ENCODE data around the gene C1orf167. TPM values are rescaled to one million over a fixed set of nuclear protein-coding genes. Genes with fewer than 3 reads are reported as not detected.

The C1orf167 gene
- total RNA-seq, 1 donor from 2014 or later, result not detected

DNA sequence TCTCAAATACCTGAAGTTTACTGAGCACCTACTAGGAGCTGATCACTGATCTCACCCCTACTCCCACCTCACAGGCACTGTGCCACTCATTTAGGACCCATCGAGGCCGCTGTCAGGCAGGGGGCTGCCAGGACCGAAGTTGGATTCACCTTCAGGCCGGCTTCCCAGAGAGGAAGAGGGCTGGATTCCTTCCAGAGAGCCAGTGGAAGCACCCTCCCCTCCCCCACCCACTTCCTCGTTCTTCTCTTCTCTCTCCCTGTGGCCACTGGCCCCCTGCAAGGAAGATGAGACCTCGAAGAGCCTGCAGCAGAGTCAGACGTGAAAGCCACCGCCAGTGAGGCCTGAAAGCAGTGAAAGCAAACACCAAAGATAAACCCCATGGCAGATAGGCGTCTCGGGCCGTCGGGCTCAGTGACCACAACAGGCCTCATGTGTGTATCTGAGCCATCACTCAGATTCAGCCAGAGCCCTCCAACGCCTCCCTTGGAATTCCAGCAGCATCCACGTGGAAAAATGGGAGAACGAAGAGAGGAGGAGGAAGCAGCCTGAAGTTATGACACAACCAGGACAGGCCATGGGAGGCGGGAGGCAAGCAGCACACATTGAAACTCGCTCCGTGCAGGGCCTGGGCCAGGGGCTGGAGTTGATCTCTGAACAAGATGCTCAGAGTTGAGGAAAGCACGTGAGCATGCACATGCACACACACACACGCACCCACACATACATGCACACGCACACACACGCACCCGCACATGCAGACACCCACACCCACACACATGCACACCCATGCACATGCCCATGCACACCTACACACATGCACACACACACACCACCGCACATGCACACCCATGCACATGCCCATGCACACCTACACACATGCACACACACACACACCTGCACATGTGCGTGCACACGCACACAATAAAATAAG lies 32.2 kb upstream of the C1orf167 start:
- no peak overlapping the region for H3K9ac ChIP-seq

DNA sequence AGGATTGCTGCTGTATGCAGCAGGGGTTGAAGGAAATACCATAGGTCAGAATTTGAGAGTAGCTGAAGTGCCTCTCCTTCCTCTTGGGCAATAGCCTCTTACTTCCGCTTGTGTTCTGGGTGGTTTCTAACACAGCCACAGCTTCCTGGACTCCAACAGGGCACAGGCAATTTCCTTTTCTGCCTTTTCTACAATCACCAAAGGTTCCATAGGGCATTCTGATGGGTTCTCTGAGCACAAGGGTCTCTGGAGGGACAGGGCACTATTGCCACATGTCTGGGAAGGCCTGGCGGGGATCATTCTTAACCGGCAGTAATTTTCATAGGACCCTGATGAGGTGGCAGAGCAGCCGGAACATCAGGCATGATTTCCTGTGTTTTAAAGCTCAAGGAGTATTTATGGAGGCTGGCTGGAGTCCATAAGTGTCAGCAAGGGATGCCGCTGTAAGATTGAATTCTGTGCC lies 31.5 kb upstream of the C1orf167 start:
- DNase-seq (ENCODE audit: low spot score), result no peak
- no peak overlapping the region for H3K4me3 ChIP-seq
- H3K4me2 ChIP-seq, result no peak overlapping the region
- Mint-ChIP-seq H3K27ac (peak overlapping the region; percentile 85), H3K36me3 (no peaks in the 10 kb centered on the region), H3K9me3 (no peaks in the 10 kb centered on the region), H3K4me1 (peaks cover 48% of the 10 kb centered on the region), H3K27me3 (ENCODE audit: insufficient read depth, low read depth) (peaks cover 13% of the 10 kb centered on the region), H3K4me3 (peak overlapping the region; percentile 60)
- no peak overlapping the region for H3K9ac ChIP-seq
- no peak overlapping the region for H2AFZ ChIP-seq (replicated peaks)
- H3K9me3 ChIP-seq (ENCODE audit: low read depth), result no peaks in the 10 kb centered on the region
- TF ChIP-seq EZH2 (IDR thresholded peaks at IDR 0.05), result no peak
- TF ChIP-seq EZH2phosphoT487 (IDR thresholded peaks at IDR 0.05), result no peak
- no peak for TF ChIP-seq CTCF (IDR thresholded peaks at IDR 0.05)
- H3K27ac ChIP-seq, result no peak overlapping the region
- H3F3A ChIP-seq (ENCODE audit: low read depth), result peaks cover 20% of the 10 kb centered on the region
- H3K79me2 ChIP-seq (ENCODE audit: low read depth), result no peaks in the 10 kb centered on the region
- H3K27me3 ChIP-seq, result no peaks in the 10 kb centered on the region
- no peaks in the 10 kb centered on the region for H3K36me3 ChIP-seq
- H4K20me1 ChIP-seq (ENCODE audit: low read depth), result no peaks in the 10 kb centered on the region
- peaks cover 17% of the 10 kb centered on the region for H3K4me1 ChIP-seq

More for the DNA sequence above, 32.2 kb upstream of the C1orf167 start:
- peaks cover 21% of the 10 kb centered on the region for H3K4me1 ChIP-seq
- Mint-ChIP-seq H3K27ac (peak overlapping the region; percentile 85), H3K27me3 (ENCODE audit: insufficient read depth, low read depth) (peaks cover 15% of the 10 kb centered on the region), H3K4me3 (peak overlapping the region; percentile 60), H3K36me3 (no peaks in the 10 kb centered on the region), H3K4me1 (peaks cover 46% of the 10 kb centered on the region), H3K9me3 (no peaks in the 10 kb centered on the region)
- DNase-seq (ENCODE audit: low spot score), result no peak
- peaks cover 20% of the 10 kb centered on the region for H3F3A ChIP-seq (ENCODE audit: low read depth)
- no peaks in the 10 kb centered on the region for H3K79me2 ChIP-seq (ENCODE audit: low read depth)
- no peak overlapping the region for H2AFZ ChIP-seq (replicated peaks)
- no peak overlapping the region for H3K4me2 ChIP-seq
- no peak overlapping the region for H3K27ac ChIP-seq
- H3K27me3 ChIP-seq, result no peaks in the 10 kb centered on the region
- H4K20me1 ChIP-seq (ENCODE audit: low read depth), result no peaks in the 10 kb centered on the region
- no peaks in the 10 kb centered on the region for H3K36me3 ChIP-seq
- TF ChIP-seq CTCF (IDR thresholded peaks at IDR 0.05) (no peak), EZH2phosphoT487 (IDR thresholded peaks at IDR 0.05) (no peak), EZH2 (IDR thresholded peaks at IDR 0.05) (no peak)
- H3K9me3 ChIP-seq (ENCODE audit: low read depth), result no peaks in the 10 kb centered on the region
- H3K4me3 ChIP-seq, result no peak overlapping the region

DNA sequence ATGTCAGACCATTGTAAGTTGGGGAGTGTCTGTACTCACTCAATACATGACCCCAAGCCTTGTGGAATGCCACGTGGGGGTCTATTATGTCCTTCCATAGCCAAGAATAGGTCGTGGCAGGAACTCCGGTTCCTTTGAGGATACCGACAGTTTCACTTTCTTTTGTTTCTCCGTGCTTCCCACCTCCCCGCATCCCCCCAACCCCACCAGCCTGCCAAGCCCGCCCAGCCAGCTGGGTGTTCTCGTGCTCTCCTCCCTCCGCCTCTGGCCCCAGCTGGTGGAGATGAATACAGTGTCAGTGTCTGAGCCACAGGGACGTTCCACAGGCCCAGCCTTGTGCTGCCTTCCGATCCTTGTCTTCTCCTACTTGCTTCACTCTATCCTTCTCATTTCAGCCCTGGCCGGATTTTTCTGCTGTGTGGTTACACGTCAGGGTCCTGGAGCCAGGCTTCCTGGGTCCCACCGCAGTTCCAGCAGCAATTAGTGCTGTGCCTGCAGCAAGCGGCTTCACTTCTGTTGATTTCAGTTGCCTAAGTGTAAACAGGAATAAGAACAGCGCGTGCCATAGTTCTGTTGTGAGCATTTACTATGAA lies 30.2 kb upstream of the C1orf167 start:
- peak overlapping the region; percentile 91 for H2AFZ ChIP-seq (replicated peaks)
- H3K9ac ChIP-seq, result no peak overlapping the region
- no peak overlapping the region for H3K27ac ChIP-seq

More for the DNA sequence above, 30.2 kb upstream of the C1orf167 start:
- TF ChIP-seq EZH2 (IDR thresholded peaks at IDR 0.05) (no peak), EZH2phosphoT487 (IDR thresholded peaks at IDR 0.05) (no peak), CTCF (IDR thresholded peaks at IDR 0.05) (no peak)
- H3K27me3 ChIP-seq, result no peaks in the 10 kb centered on the region
- no peaks in the 10 kb centered on the region for H3K9me3 Mint-ChIP-seq
- H3K9me3 ChIP-seq (ENCODE audit: low read depth), result no peaks in the 10 kb centered on the region
- peak overlapping the region; percentile 74 for H3K4me3 Mint-ChIP-seq
- peaks cover 24% of the 10 kb centered on the region for H3F3A ChIP-seq (ENCODE audit: low read depth)
- H3K4me1 ChIP-seq, result peaks cover 14% of the 10 kb centered on the region
- H3K27ac Mint-ChIP-seq, result peak overlapping the region; percentile 98
- DNase-seq (ENCODE audit: low spot score), result peak; percentile 71
- H3K4me1 Mint-ChIP-seq, result peaks cover 48% of the 10 kb centered on the region
- H3K36me3 Mint-ChIP-seq, result no peaks in the 10 kb centered on the region
- no peaks in the 10 kb centered on the region for H3K36me3 ChIP-seq
- no peaks in the 10 kb centered on the region for H3K79me2 ChIP-seq (ENCODE audit: low read depth)
- H3K4me3 ChIP-seq, result no peak overlapping the region
- H4K20me1 ChIP-seq (ENCODE audit: low read depth), result no peaks in the 10 kb centered on the region
- peaks cover 9% of the 10 kb centered on the region for H3K27me3 Mint-ChIP-seq (ENCODE audit: insufficient read depth, low read depth)
- peak overlapping the region; percentile 70 for H3K4me2 ChIP-seq
